Subcutaneous abdominal adipose tissue (tissue), 5 donors: ENCODE data around the gene ERC1.
"Not testable (repeated sequence)": the region's sequence is repeated elsewhere in the genome, so short reads cannot be mapped to it uniquely, and the experiment has no call there.

ENCODE experiments used
- H3K27ac ChIP-seq: one replicate; pipeline ENCODE4 v1.7.0; 2013; ENCODE audit warnings: low read depth, mild to moderate bottlenecking, inconsistent platforms, low read length, moderate library complexity
- H3K27me3 ChIP-seq, 5 donors: one replicate each; pipeline ENCODE4 v1.7.0; 2013; ENCODE audit warnings: low read length in 5 of 5, inconsistent platforms in 1 of 5; ENCODE audit not compliant: control insufficient read depth in 5 of 5, insufficient read depth in 4 of 5
- H3K36me3 ChIP-seq, 5 donors: one replicate each; pipeline ENCODE4 v1.7.0; 2013; ENCODE audit warnings: low read length in 5 of 5; ENCODE audit not compliant: control insufficient read depth in 5 of 5, insufficient read depth in 5 of 5
- H3K4me1 ChIP-seq, 5 donors: one replicate each; pipeline ENCODE4 v1.7.0; 2013; ENCODE audit warnings: low read length in 5 of 5, mild to moderate bottlenecking in 3 of 5, moderate library complexity in 1 of 5; ENCODE audit not compliant: control insufficient read depth in 5 of 5, insufficient read depth in 5 of 5
- H3K4me3 ChIP-seq, 5 donors: one replicate each; pipeline ENCODE4 v1.7.0; 2013; ENCODE audit warnings: low read length in 5 of 5, low read depth in 1 of 5
- H3K9ac ChIP-seq, 5 donors: one replicate each; pipeline ENCODE4 v1.7.0; 2013; ENCODE audit warnings: low read length in 5 of 5, mild to moderate bottlenecking in 4 of 5, moderate library complexity in 3 of 5
- H3K9me3 ChIP-seq, 5 donors: one replicate each; pipeline ENCODE4 v1.7.0; 2013; ENCODE audit warnings: low read length in 5 of 5; ENCODE audit not compliant: control insufficient read depth in 5 of 5
- donor health status: healthy.
- donor health status: healthy.
- donor health status: healthy.
- donor health status: healthy.
- donor health status: healthy.

The ERC1 gene

DNA sequence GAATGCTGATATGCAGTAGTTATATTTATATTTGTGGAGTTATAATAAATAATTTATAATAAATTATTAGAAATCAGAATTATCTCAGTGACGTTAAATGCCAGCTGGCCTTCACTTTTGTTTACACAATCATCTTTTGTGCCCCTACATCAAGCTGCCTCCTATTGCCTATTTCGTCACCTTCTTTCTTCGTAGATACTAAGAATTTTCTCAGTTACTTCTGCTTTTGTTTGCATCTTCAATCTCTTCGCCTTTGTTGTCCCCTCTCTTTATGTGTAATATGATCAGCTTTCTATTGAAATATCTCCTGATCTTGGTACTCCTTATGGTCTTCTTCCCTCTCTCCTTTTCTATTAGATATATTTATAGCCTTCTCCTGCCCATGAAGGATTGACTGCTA is 197.0 kb downstream of the ERC1 start:
- Histone ChIP-seq H3K9ac (no peak overlapping the region), H3K4me3 (no peak overlapping the region), H3K27me3 (no peaks in the 10 kb centered on the region), H3K4me1 (peaks cover 0 to 5% (median 0%) of the 10 kb centered on the region in 5 donors), H3K9me3 (no peaks in the 10 kb centered on the region), H3K27ac (no peak overlapping the region), H3K36me3 (peaks cover 3 to 29% (median 17%) of the 10 kb centered on the region in 5 donors)

DNA sequence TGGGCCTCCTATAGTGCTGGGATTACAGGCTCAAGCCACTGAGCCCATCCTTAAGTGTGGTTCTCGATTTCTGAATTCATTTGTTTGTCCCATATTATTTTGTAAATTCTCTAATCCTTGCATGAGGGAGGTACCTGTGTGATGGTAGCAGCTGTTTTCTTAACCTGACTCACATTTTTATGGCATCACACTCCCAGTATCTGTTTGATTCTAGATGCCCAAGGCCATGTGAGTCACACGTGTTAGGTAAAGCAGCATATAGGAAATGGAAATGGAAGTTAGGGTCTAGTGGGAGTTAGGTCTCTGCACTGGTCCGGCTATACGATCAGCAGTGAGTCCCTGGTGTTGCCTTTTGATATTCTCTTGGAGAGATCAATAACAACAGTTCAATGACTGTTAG is 198.1 kb downstream of the ERC1 start:
- peaks cover 0 to 4% (median 0%) of the 10 kb centered on the region in 5 donors for H3K4me1 ChIP-seq
- no peak overlapping the region for H3K4me3 ChIP-seq
- H3K27me3 ChIP-seq: no peaks in the 10 kb centered on the region
- H3K36me3 ChIP-seq: peaks cover 3 to 27% (median 17%) of the 10 kb centered on the region in 5 donors
- H3K9ac ChIP-seq: no peak overlapping the region
- no peak overlapping the region for H3K27ac ChIP-seq
- H3K9me3 ChIP-seq: no peaks in the 10 kb centered on the region

DNA sequence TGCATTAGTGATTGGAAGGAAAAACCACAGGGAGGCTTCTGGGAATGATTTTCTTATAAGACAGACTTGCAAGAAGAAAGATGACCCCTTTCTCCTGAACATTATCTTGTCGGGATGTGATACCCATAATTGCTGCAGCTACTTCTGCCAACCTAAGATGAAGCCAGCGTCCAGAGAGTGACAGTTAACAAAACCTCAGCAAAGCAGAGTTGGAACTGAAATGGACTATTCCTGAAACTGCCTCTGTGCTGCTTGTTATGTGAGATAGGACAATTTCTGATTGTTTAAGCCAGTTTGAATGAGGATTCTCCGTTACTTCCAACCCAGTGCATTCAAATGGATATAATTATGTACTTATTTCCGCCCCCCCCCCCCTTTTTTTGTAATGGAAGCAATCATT is 204.5 kb downstream of the ERC1 start:
- Histone ChIP-seq H3K27me3 (no peaks in the 10 kb centered on the region), H3K4me3 (no peak overlapping the region), H3K36me3 (peaks cover 3 to 21% (median 10%) of the 10 kb centered on the region in 5 donors), H3K9me3 (peaks cover 0 to 5% (median 0%) of the 10 kb centered on the region in 5 donors), H3K4me1 (no peaks in the 10 kb centered on the region), H3K27ac (no peak overlapping the region), H3K9ac (no peak overlapping the region)

DNA sequence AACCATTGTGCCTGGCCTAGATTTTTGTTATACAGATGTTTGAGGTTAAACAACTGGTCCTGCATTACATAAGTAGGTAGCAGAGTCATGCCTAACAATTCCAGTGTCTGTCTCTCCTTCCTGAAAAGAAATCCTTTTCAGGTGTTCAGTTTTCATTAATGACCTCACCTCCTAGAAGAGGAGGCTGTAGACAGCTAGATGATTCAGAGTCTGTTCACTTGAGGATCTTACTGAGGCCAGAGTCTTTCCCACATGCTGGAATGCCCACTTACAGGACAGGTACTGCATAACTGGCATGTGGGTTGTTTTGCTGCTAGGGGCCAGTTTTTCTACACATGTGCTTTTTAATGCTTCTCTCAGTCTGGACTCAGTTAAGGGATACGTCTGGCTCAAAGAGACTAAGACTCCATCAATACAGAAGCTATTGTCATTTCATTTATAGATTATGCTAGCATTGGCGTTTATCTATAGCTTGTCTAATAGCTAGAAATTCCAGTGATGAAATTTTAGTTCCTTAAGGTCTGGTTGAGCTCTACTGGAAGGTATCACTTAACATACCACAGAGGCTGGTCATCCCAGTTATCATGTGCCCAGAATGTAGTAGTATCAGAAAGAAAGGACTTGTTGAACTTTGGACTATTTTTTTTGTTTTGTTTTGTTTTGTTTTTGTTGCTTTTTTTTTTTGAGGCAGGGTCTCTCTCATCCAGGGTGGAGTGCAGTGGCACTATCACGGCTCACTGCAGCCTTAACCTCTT is 206.4 kb downstream of the ERC1 start:
- Histone ChIP-seq H3K27ac (no peak overlapping the region), H3K4me3 (no peak overlapping the region), H3K9ac (no peak overlapping the region), H3K27me3 (no peaks in the 10 kb centered on the region), H3K36me3 (peaks cover 3 to 20% (median 6%) of the 10 kb centered on the region in 5 donors), H3K9me3 (peaks cover 0 to 5% (median 0%) of the 10 kb centered on the region in 5 donors), H3K4me1 (no peaks in the 10 kb centered on the region)

DNA sequence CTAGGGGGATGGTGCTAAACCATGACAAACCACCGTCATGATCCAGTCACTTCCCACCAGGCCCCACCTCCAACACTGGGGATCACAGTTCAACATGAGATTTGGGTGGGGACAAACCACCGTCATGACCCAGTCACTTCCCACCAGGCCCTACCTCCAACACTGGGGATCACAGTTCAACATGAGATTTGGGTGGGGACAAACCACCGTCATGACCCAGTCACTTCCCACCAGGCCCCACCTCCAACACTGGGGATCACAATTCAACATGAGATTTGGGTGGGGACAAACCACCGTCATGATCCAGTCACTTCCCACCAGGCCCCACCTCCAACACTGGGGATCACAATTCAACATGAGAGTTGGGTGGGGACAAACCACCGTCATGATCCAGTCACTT is 207.8 kb downstream of the ERC1 start:
- peaks cover 3 to 15% (median 6%) of the 10 kb centered on the region in 5 donors for H3K36me3 ChIP-seq
- not testable (repeated sequence) for H3K27me3 ChIP-seq, H3K4me3 ChIP-seq, H3K9ac ChIP-seq, H3K4me1 ChIP-seq, H3K27ac ChIP-seq, H3K9me3 ChIP-seq

DNA sequence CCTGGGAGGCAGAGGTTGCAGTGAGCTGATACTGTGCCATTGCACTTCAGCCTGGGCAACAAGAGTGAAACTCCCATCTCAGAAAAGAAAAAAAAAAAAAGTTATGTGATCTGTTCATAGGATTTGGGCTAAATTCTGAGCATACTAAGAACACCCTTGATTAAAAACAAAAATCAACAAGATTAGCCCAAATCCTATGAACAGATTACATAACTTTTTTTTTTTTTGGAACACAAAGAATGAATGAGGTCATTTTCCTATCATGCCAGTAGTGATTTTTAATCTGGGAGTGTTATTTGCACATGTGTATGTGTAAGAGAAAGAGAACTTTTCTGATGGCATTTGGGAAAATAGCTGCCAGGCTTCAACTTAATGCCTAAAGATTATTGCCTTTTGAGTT is 208.7 kb downstream of the ERC1 start:
- Histone ChIP-seq H3K4me3 (no peak overlapping the region), H3K27ac (no peak overlapping the region), H3K4me1 (peaks cover 0 to 12% (median 5%) of the 10 kb centered on the region in 5 donors), H3K9ac (no peak overlapping the region), H3K27me3 (no peaks in the 10 kb centered on the region), H3K9me3 (peaks cover 0 to 5% (median 0%) of the 10 kb centered on the region in 5 donors), H3K36me3 (peaks cover 3 to 15% (median 6%) of the 10 kb centered on the region in 5 donors)

DNA sequence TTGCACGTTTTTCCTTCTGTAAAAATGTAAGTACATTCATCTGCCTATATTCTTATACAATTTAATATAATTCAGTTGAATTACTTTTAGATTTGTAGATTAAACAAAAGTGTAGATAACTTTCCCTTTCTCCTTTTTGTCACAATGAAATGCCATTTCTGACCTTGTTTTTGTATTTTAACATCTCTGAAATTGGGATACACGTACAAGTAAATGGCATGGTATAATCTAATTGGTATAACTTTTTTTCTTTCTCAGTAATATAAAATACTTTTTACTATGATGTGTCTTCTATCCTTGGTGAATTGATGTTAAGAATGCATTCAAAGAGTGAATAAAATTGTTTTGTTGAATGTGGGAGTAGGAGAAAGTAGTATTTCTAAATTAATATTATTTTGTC is 210.0 kb downstream of the ERC1 start:
- Histone ChIP-seq H3K4me3 (no peak overlapping the region), H3K9ac (no peak overlapping the region), H3K4me1 (peaks cover 0 to 17% (median 6%) of the 10 kb centered on the region in 5 donors), H3K9me3 (peaks cover 0 to 5% (median 0%) of the 10 kb centered on the region in 5 donors), H3K27ac (no peak overlapping the region), H3K27me3 (no peaks in the 10 kb centered on the region), H3K36me3 (peaks cover 3 to 13% (median 6%) of the 10 kb centered on the region in 5 donors)

DNA sequence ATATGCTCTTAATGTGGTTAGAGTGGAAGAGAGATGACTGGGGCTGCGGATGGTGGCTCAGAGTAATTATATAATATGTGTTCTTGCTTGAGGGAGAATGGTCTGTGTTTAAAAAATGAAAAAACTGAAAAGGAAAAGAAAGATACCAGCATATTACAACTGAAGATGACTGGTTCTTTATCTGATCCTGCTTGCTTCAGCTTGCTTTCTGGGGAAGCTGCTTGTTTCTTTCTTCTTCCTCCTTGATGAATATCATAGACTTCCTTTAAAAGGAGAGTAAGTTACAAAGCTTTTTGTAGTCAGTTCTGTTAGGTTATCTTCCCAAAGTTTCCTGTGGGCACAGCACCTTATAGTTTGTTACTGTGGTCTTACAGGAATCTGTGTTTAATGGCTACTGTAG is 210.9 kb downstream of the ERC1 start:
- H3K9ac ChIP-seq: no peak overlapping the region
- peaks cover 0 to 19% (median 6%) of the 10 kb centered on the region in 5 donors for H3K4me1 ChIP-seq
- H3K36me3 ChIP-seq: peaks cover 3 to 8% (median 6%) of the 10 kb centered on the region in 5 donors
- no peaks in the 10 kb centered on the region for H3K27me3 ChIP-seq
- H3K4me3 ChIP-seq: no peak overlapping the region
- H3K9me3 ChIP-seq: peaks cover 0 to 5% (median 0%) of the 10 kb centered on the region in 5 donors
- H3K27ac ChIP-seq: no peak overlapping the region

DNA sequence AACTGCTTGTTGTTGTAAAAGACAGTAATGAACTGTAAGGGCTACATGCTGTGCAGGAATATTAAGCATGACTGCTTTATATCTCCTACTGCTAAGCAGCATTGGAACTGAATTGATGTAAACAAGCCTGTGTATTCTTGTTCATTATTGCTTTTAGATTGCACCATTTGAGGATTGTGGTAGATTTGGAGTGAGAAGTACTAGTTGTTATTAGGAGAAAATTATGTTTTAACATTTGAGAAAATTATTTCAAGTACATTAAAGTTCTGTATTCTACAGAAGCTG is 212.7 kb downstream of the ERC1 start:
- H3K4me1 ChIP-seq: peaks cover 0 to 19% (median 6%) of the 10 kb centered on the region in 5 donors
- peaks cover 0 to 3% (median 0%) of the 10 kb centered on the region in 5 donors for H3K9me3 ChIP-seq
- H3K36me3 ChIP-seq: peaks cover 0 to 1% (median 0%) of the 10 kb centered on the region in 5 donors
- no peak overlapping the region for H3K9ac ChIP-seq
- H3K27me3 ChIP-seq: no peaks in the 10 kb centered on the region
- no peak overlapping the region for H3K27ac ChIP-seq
- no peak overlapping the region for H3K4me3 ChIP-seq

DNA sequence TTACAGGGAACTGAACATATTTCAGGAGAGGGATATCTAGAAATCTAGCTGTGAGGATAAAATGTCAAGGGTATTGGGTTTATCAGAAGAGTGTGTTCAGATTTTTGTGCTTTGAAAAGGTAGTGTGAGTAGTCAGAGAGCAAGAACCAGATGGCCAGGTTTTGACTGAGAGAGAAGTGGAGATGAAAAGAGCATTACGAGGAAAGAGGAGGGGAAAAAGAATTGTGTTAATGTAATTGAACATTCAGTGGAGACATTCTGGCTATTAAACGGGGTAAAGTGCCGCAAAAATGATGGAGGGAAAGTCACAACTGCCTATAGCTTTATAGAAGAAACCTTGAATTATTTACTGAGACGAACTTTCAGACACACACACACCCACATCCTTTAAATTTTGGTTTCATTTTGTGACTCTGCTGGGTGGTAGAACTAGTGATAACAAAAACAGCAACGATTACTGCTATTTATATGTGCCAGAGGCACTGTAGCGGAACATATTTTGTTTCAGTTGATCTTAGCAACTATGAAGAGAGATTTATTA is 213.6 kb downstream of the ERC1 start:
- H3K27me3 ChIP-seq: no peaks in the 10 kb centered on the region

More for the DNA sequence above, 213.6 kb downstream of the ERC1 start:
- H3K9me3 ChIP-seq: no peaks in the 10 kb centered on the region
- peak overlapping the region; percentile 58 for H3K27ac ChIP-seq
- peaks cover 0 to 19% (median 6%) of the 10 kb centered on the region in 5 donors for H3K4me1 ChIP-seq
- H3K4me3 ChIP-seq: peak overlapping the region; percentile 57 to 81 (median 65)
- no peaks in the 10 kb centered on the region for H3K36me3 ChIP-seq
- peak overlapping the region; percentile 6 to 77 (median 66) for H3K9ac ChIP-seq
